Measurements from ENCODE around the gene TMED4.
"Not testable (repeated sequence)": the region's sequence is repeated elsewhere in the genome, so short reads cannot be mapped to it uniquely, and the experiment has no call there.

Gene TMED4

GRCh38 chr7:44568771-44569560 lies 13.1 kb downstream of the TMED4 start:
- no peak for DNase-seq

GRCh38 chr7:44567884-44568283 lies 14.1 kb downstream of the TMED4 start:
- DNase-seq = no peak

- no peak for DNase-seq
Measured at GRCh38 chr7:44566680-44567079, 15.4 kb downstream of the TMED4 start.

- no peak for DNase-seq
Measured at GRCh38 chr7:44565795-44566559, 16.1 kb downstream of the TMED4 start.

GRCh38 chr7:44565097-44565794 lies 16.8 kb downstream of the TMED4 start:
- no peak for DNase-seq

GRCh38 chr7:44564606-44565005 lies 17.4 kb downstream of the TMED4 start:
- no peak for DNase-seq

GRCh38 chr7:44563171-44563679 lies 18.8 kb downstream of the TMED4 start:
- no peak for DNase-seq

- not testable (repeated sequence) for DNase-seq
Measured at GRCh38 chr7:44562622-44562962, 19.4 kb downstream of the TMED4 start.

GRCh38 chr7:44561962-44562621 lies 19.9 kb downstream of the TMED4 start:
- no peak for DNase-seq

- DNase-seq = no peak
Measured at GRCh38 chr7:44561481-44561880, 20.6 kb downstream of the TMED4 start.

- DNase-seq = no peak
Measured at GRCh38 chr7:44559485-44559884, 22.5 kb downstream of the TMED4 start.

- no peak for DNase-seq
Measured at GRCh38 chr7:44557485-44557884, 24.5 kb downstream of the TMED4 start.

- DNase-seq = no peak
Measured at GRCh38 chr7:44555350-44555749, 26.7 kb downstream of the TMED4 start.

- DNase-seq = not testable (repeated sequence)
Measured at GRCh38 chr7:44552473-44553005, 29.5 kb downstream of the TMED4 start.

GRCh38 chr7:44549457-44549856 lies 32.6 kb downstream of the TMED4 start:
- DNase-seq = no peak

- DNase-seq = no peak
Measured at GRCh38 chr7:44548893-44549292, 33.1 kb downstream of the TMED4 start.

GRCh38 chr7:44547536-44548231 lies 34.3 kb downstream of the TMED4 start:
- no peak for DNase-seq

GRCh38 chr7:44541876-44542610 lies 40.0 kb downstream of the TMED4 start:
- DNase-seq = no peak

- DNase-seq = no peak
Measured at GRCh38 chr7:44541028-44541869, 40.8 kb downstream of the TMED4 start, which contains the start of gene NPC1L1. Gene NPC1L1, minus strand, starts transcription at chr7:44541330. Its CDS starts 71 bp downstream, at chr7:44541259.

- no peak for DNase-seq
Measured at GRCh38 chr7:44540592-44541027, 41.4 kb downstream of the TMED4 start.
